HG03575 (cell line): ENCODE results near the gene CEL.

ENCODE experiments used
- ATAC-seq: cut with Tn5 transposase; IDR thresholded peaks from one replicate; pipeline ENCODE4 v1.9.1; 2021; ENCODE audit not compliant: unreplicated experiment, insufficient number of reproducible peaks, low FRiP score; ENCODE audit errors: extremely low read depth

Gene CEL

GRCh38 chr9:133045132-133045531 is 16.6 kb upstream of the CEL start:
- no peak for ATAC-seq

- ATAC-seq, result no peak
Measured at GRCh38 chr9:133046196-133046899, 15.4 kb upstream of the CEL start.

- no peak for ATAC-seq
Measured at GRCh38 chr9:133046900-133047295, 14.9 kb upstream of the CEL start.

- no peak for ATAC-seq
Measured at GRCh38 chr9:133048595-133048994, 13.2 kb upstream of the CEL start.

GRCh38 chr9:133049043-133049442 is 12.7 kb upstream of the CEL start:
- no peak for ATAC-seq

GRCh38 chr9:133050142-133050541 is 11.6 kb upstream of the CEL start:
- no peak for ATAC-seq

GRCh38 chr9:133050781-133051180 is 11.0 kb upstream of the CEL start:
- ATAC-seq, result no peak

DNA sequence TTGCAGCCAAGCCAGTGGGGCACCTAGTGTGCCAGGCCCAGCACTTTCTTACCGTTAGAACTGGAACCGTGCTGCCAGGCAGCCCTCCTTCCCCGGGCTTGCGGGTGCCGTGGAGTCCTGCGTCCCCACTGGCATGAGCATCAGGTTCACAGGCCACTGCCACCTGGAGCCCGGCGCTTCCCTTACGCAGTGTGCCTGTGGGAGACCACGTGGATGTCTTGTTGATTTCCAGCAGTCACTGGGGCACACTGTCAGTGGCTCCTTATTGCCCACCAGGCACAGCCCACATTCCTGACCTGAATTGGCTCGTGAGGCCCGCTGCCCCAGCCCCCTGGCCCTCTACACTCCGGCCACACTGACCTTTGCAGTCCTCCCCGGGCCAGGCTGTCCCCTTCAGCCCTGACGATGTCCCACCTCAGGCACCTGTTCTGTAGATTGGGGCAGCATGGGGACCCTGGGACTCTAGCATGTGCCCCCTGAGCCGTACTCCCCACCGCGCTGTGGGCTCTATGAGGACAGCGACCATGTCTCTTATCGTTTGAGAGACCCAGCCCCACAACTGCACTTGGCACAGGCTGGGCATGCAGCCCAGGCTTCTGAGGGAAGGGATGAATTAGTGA is 10.4 kb upstream of the CEL start:
- no peak for ATAC-seq

- ATAC-seq, result no peak
Measured at GRCh38 chr9:133051966-133052539, 9.7 kb upstream of the CEL start.

- no peak for ATAC-seq
Measured at GRCh38 chr9:133054194-133054890, 7.4 kb upstream of the CEL start.

- ATAC-seq, result no peak
Measured at GRCh38 chr9:133054966-133055365, 6.8 kb upstream of the CEL start.

- ATAC-seq, result no peak
Measured at GRCh38 chr9:133055788-133056420, 5.9 kb upstream of the CEL start.

- ATAC-seq, result no peak
Measured at GRCh38 chr9:133056533-133056932, 5.2 kb upstream of the CEL start.

- no peak for ATAC-seq
Measured at GRCh38 chr9:133057006-133057405, 4.8 kb upstream of the CEL start.

- ATAC-seq, result no peak
Measured at GRCh38 chr9:133057553-133057952, 4.2 kb upstream of the CEL start.

GRCh38 chr9:133058071-133058470 is 3.7 kb upstream of the CEL start:
- ATAC-seq, result no peak

DNA sequence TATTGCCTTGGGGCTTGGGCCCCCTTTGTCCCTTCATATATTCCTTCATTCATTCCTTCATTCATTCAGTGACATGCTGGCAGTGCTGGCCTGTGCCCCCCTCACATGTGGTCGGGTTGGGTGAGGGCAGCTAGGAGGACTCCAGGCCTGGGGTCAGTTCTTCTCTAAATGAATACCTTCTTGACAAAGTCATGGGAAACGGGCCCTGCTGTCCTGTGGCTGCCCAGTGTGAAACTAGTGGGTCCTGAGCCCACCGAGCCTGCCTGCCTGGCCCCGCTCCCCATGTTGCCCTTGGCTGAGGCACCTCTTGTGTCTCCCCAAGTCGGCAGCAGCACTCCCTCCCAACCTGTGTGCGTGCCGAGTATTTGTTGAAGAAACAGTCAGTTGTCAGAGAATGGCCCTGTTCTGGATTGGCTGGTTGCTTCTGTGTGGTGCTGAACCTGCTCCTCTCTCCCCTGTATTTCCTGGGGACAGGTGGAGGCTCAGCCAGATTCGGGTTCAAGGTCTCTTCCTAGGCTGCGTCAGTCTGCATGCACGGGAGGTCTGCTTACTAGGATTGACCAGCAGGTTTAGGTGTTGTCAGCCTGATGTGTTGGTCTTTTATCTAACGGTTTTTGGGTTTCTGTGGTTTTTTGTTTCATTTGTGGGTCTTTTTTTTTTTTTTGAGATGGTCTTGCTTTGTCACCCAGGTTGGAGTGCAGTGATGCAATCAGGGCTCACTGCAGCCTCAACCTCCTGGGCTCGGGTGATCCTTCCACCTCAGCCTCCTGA is 3.0 kb upstream of the CEL start:
- no peak for ATAC-seq

DNA sequence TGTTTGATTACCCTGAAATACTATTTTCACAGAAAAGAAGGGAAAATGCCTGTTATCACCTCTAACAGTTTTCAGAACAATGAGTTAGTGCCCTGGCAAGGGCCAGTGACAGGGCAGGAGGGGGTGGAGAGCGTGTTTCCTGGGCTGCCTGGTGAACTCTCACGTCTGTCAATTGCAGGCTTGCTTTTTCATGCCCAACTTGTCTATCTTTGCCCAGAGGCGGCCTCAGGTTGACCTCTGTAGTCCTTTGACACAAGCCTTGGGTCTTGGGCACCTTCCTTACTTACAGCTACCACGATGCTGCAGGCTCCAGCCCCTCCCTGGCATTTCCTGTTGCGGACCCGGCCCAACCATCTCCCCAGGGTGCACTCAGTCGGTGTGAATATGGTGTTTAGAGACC is 2.2 kb upstream of the CEL start:
- ATAC-seq, result no peak

DNA sequence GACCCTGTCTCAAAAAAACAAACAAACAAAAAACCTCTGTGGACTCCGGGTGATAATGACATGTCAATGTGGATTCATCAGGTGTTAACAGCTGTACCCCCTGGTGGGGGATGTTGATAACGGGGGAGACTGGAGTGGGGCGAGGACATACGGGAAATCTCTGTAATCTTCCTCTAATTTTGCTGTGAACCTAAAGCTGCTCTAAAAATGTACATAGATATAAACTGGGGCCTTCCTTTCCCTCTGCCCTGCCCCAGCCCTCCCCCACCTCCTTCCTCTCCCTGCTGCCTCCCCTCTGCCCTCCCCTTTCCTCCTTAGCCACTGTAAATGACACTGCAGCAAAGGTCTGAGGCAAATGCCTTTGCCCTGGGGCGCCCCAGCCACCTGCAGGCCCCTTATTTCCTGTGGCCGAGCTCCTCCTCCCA is 1.4 kb upstream of the CEL start:
- no peak for ATAC-seq
